ENCODE results near the gene RPS6KA6.

The RPS6KA6 gene

DNA sequence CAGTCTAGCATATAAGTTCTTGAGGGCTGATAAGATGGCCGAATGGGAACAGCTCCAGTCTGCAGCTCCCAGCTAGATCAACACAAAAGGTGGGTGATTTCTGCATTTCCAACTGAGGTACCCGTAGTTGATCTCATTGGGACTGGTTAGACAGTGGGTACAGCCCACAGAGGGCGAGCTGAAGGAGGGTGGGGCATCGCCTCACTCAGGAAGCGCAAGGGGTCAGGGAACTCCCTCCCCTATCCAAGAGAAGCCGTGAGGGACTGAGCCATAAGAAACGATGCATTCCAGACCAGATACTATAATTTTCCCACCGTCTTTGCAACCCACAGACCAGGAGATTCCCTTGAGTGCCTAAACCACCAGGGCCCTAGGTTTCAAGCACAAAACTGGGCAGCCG, 109.0 kb downstream of the RPS6KA6 start:
- DNase-seq (ENCODE audit: insufficient read length) (no peak), FAIRE-seq (no peak)
- TF ChIP-seq TAF1 (IDR thresholded peaks at IDR 0.05; ENCODE audit: borderline replicate concordance, low read depth, low read length), result no peak
- no peak for TF ChIP-seq POLR2A (IDR thresholded peaks at IDR 0.05; ENCODE audit: low read depth, low read length)
- TF ChIP-seq POLR2AphosphoS5 (IDR thresholded peaks at IDR 0.05; ENCODE audit: low read depth, low read length), result no peak

DNA sequence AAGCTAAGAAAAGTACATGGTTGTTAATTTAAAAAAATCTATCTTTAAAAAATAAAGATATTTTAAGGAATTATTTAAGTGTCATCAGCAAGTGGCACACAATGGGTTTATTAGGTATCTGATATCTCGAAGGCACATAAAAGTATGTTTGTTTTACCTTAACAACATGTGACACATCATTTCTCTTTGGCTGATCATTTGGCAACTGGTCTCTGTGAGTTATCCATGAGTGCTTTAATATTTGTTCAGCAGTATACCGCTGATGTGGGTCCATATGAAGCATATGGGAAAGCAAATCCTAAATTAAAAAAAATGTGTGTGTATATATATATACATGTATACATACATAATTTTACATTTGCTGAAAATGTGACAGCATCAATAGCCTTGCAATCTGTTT, 123.2 kb downstream of the RPS6KA6 start:
- no peak for TF ChIP-seq POLR2AphosphoS5 (IDR thresholded peaks at IDR 0.05; ENCODE audit: low read depth, low read length)
- no peak for TF ChIP-seq TAF1 (IDR thresholded peaks at IDR 0.05; ENCODE audit: borderline replicate concordance, low read depth, low read length)
- TF ChIP-seq POLR2A (IDR thresholded peaks at IDR 0.05; ENCODE audit: low read depth, low read length), result no peak
- DNase-seq (ENCODE audit: insufficient read length), result no peak
- no peak for FAIRE-seq

DNA sequence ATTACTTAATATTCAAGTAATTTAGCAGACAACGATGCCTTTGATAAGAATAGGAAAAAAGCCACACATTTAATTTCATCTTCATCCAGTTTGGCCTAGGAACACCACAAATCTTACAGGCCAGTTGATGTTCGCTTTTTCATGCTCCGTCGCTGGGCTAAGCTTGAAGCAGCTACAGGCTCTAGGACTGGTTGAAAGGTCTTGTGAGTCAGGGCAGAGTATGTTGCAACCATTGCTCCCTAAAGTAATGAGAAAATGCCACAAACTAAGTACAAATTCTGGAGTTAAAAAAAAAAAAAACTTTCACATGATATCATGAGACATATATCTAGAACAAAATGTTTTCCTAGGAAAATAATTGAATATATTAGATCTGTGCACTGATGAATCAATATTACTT, 123.8 kb downstream of the RPS6KA6 start:
- FAIRE-seq (no peak), DNase-seq (ENCODE audit: insufficient read length) (no peak)
- TF ChIP-seq POLR2AphosphoS5 (IDR thresholded peaks at IDR 0.05; ENCODE audit: low read depth, low read length), result no peak
- TF ChIP-seq POLR2A (IDR thresholded peaks at IDR 0.05; ENCODE audit: low read depth, low read length), result no peak
- no peak for TF ChIP-seq TAF1 (IDR thresholded peaks at IDR 0.05; ENCODE audit: borderline replicate concordance, low read depth, low read length)

DNA sequence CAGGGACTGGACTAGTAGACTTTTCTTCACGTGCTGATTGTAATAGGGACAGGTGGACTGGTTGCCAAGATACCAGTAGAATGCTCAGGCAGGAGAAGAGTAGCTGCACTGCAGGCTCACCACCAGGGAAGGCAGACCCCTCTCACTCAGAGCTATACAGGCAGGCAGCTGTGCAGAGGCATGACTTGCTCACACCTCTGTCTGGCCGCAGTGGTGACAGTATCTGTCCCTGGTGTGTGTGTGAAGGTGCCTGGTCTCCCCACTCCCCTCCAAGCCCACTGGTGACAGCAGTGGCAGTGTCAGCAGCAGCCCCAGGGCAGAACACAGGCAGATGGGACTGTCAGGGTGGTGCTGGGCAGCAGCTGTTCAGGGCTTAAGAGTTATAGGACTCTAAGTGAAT, 140.7 kb downstream of the RPS6KA6 start:
- FAIRE-seq, result no peak
- no peak for DNase-seq (ENCODE audit: insufficient read length)
- no peak for TF ChIP-seq POLR2AphosphoS5 (IDR thresholded peaks at IDR 0.05; ENCODE audit: low read depth, low read length)
- TF ChIP-seq TAF1 (IDR thresholded peaks at IDR 0.05; ENCODE audit: borderline replicate concordance, low read depth, low read length), result no peak
- TF ChIP-seq POLR2A (IDR thresholded peaks at IDR 0.05; ENCODE audit: low read depth, low read length), result no peak

DNA sequence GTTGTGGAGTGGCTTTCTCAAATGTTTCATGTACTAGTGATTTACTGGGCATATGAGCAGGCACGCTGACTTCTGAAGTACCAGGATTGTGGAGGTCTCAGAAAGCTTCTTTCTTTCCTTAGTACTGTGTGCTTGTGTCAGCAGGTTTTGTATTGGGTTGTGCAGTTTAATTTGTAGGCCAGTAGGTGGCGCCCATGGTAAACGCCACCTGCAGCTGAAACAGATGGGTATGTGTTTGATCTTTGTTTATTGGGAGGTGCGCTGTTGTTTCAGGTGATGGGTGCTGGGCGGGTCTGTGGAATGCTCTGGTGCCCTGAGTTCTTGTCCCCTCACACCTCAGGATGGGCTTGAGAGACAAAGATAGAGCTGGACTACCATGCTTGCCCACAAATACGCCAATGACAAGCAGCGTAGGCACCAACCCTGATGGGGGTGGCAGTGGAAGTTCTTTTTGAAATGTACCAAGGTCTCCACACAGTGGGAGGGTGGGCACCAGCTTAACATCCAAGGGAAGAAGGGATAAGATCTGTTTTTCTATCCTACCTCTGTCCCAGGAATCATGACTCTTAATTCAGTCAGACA, 141.5 kb downstream of the RPS6KA6 start:
- no peak for DNase-seq (ENCODE audit: insufficient read length)
- TF ChIP-seq POLR2A (IDR thresholded peaks at IDR 0.05; ENCODE audit: low read depth, low read length), result no peak
- TF ChIP-seq TAF1 (IDR thresholded peaks at IDR 0.05; ENCODE audit: borderline replicate concordance, low read depth, low read length), result no peak
- no peak for TF ChIP-seq POLR2AphosphoS5 (IDR thresholded peaks at IDR 0.05; ENCODE audit: low read depth, low read length)
- FAIRE-seq, result peak; percentile 95

DNA sequence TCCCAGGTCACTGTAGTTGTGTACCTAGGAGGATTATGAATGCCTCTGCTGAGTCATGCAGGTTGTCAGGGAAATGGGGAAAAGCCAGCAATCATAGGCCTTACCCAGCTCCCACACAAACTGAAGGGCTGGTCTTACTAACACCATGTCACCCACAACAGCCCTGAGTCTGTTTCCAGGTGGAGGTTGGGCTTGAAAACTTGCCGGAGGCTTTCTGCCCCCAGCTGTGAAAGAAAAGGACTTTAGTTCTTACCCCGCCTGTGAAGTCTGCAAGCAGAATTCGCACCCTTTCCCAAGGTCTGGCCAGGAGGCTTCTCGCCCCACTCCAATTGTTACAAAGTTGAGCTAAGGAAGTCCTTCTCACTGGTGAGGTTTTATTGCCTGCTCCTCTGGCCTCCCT, 143.9 kb downstream of the RPS6KA6 start:
- DNase-seq (ENCODE audit: insufficient read length), result no peak
- TF ChIP-seq TAF1 (IDR thresholded peaks at IDR 0.05; ENCODE audit: borderline replicate concordance, low read depth, low read length) (no peak), POLR2A (IDR thresholded peaks at IDR 0.05; ENCODE audit: low read depth, low read length) (no peak), POLR2AphosphoS5 (IDR thresholded peaks at IDR 0.05; ENCODE audit: low read depth, low read length) (no peak)
- no peak for FAIRE-seq

All from GM12892 (cell line).